CD4-positive, alpha-beta memory T cell (primary cell): ENCODE data around the gene TSC2. TPM values are rescaled to one million over a fixed set of nuclear protein-coding genes. Genes with fewer than 3 reads are reported as not detected.

Experiments
- CTCF ChIA-PET: fragments of 350-600 bp; sonication (Branson Sonifier 250); formaldehyde crosslinking; loops from one replicate; lab custom pipeline; 2021; ENCODE audit warnings: inconsistent platforms; ENCODE audit not compliant: partially characterized antibody; lab: Charles Lee
- POLR2A ChIA-PET: fragments of 350-600 bp; sonication (Branson Sonifier 250); formaldehyde crosslinking; loops from one replicate; lab custom pipeline; 2021; ENCODE audit not compliant: partially characterized antibody; lab: Charles Lee
- DNase-seq, 5 donors: peaks; one replicate each; pipeline versions ENCODE4 v3.0.0 to v3.0.0-alpha.2; 2020 to 2022; ENCODE audit warnings: mixed read lengths in 1 of 5
- H3K27ac ChIP-seq: one replicate; pipeline ENCODE4 v1.7.0; 2013; ENCODE audit warnings: low read depth, low read length
- H3K27me3 ChIP-seq: 2 replicates; pipeline ENCODE4 v1.7.0; 2013; ENCODE audit warnings: mild to moderate bottlenecking, low read length, moderate library complexity; ENCODE audit not compliant: insufficient read depth
- H3K36me3 ChIP-seq: 2 replicates; pipeline ENCODE4 v1.7.0; 2013; ENCODE audit warnings: mild to moderate bottlenecking, low read length, moderate library complexity; ENCODE audit not compliant: insufficient read depth
- H3K4me1 ChIP-seq: 2 replicates; pipeline ENCODE4 v1.7.0; 2013; ENCODE audit warnings: mild to moderate bottlenecking, low read length, moderate library complexity; ENCODE audit not compliant: insufficient read depth
- H3K4me3 ChIP-seq, 2 donors: one replicate each; pipeline ENCODE4 v1.7.0; 2013; ENCODE audit warnings: low read length in 2 of 2, mild to moderate bottlenecking in 1 of 2
- H3K9me3 ChIP-seq, 2 donors: one replicate each; pipeline ENCODE4 v1.7.0; 2013; ENCODE audit warnings: low read length in 2 of 2, control low read depth in 1 of 2; ENCODE audit not compliant: control insufficient read depth in 1 of 2
- H3K27ac Mint-ChIP-seq, 7 donors: one replicate each; pipeline ENCODE4 v1.8.0; 2020 to 2021; ENCODE audit warnings: mixed read lengths in 7 of 7, mild to moderate bottlenecking in 6 of 7, inconsistent platforms in 3 of 7, moderate library complexity in 3 of 7
- H3K27me3 Mint-ChIP-seq, 2 donors: one replicate each; pipeline ENCODE4 v1.8.0; 2020 to 2021; ENCODE audit warnings: mixed read lengths in 2 of 2
- H3K36me3 Mint-ChIP-seq, 2 donors: one replicate each; pipeline ENCODE4 v1.8.0; 2020 to 2021; ENCODE audit warnings: mixed read lengths in 2 of 2, inconsistent platforms in 1 of 2, mild to moderate bottlenecking in 1 of 2
- H3K4me1 Mint-ChIP-seq, 4 donors: one replicate each; pipeline ENCODE4 v1.8.0; 2020 to 2021; ENCODE audit warnings: mixed read lengths in 4 of 4, mild to moderate bottlenecking in 1 of 4
- H3K4me3 Mint-ChIP-seq, 8 donors: one replicate each; pipeline ENCODE4 v1.8.0; 2020 to 2021; ENCODE audit warnings: mixed read lengths in 8 of 8, mild to moderate bottlenecking in 7 of 8, moderate library complexity in 6 of 8, inconsistent platforms in 3 of 8
- H3K9me3 Mint-ChIP-seq, 8 donors: one replicate each; pipeline ENCODE4 v1.8.0; 2020 to 2021; ENCODE audit warnings: mixed read lengths in 8 of 8, mild to moderate bottlenecking in 5 of 8, inconsistent platforms in 3 of 8, moderate library complexity in 1 of 8
- intact Hi-C: fragments of 100-400 bp; cut with micrococcal nuclease; formaldehyde crosslinking; loops from one replicate; pipeline ENCODE4 v1.15.1; 2023
- polyA plus RNA-seq, 2 donors: library from polyadenylated mRNA; unstranded; fragments of 300-500 nt; fragmentation: Illumina TruSeq; gene quantifications; one replicate each; pipeline ENCODE4 v1.2.3, GENCODE V29; 2021
- total RNA-seq, 2 experiments: library from RNA; stranded (reverse); gene quantifications; one replicate each; pipeline ENCODE4 v1.2.3, GENCODE V29; 2021

TSC2 gene
- total and polyA plus RNA-seq, 4 experiments from 2014 or later = 20.7 to 177 (median 104) TPM

DNA sequence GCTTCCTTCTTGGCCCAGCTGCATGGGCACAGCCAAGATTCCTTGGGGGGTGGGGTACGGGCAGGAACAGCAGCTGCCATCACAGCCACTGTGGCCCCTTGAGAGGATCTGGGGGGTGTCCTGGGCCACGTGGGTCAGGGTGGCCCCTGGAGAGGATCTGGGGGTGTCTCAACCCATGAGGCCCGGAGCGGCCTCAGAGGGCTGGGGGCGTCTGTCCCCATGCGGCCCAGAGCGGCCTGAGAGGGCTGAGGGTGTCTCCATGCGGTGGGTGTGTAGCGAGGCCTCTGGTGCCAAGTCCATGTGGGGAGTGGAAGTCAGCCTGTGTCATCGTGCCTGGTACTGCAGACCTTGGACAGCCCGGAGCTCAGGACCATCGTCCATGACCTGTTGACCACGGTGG lies 13.7 kb downstream of the TSC2 start:
- no peak overlapping the region for H3K27ac ChIP-seq
- H3K4me1 ChIP-seq = no peaks in the 10 kb centered on the region
- no peak for DNase-seq
- H3K36me3 ChIP-seq = peaks cover 20% of the 10 kb centered on the region
- no peak overlapping the region for H3K4me3 ChIP-seq
- ChIA-PET CTCF (interaction anchor here (1.0 kb wide), 1 partner anchor 79 kb away, joined by 3 read pairs; no protein-coding TSS in a partner anchor), POLR2A (interaction anchor here (0.9 kb wide), 1 partner anchor 31 kb away, joined by 4 read pairs; no protein-coding TSS in a partner anchor)
- Mint-ChIP-seq H3K4me3 (no peak overlapping the region), H3K9me3 (no peaks in the 10 kb centered on the region), H3K27me3 (no peaks in the 10 kb centered on the region), H3K27ac (no peak overlapping the region), H3K4me1 (peaks cover 0 to 1% (median 0%) of the 10 kb centered on the region in 4 donors), H3K36me3 (peaks cover 8 to 42% of the 10 kb centered on the region in 2 donors)
- no peaks in the 10 kb centered on the region for H3K27me3 ChIP-seq
- H3K9me3 ChIP-seq = no peaks in the 10 kb centered on the region
- intact Hi-C loops = no loop called here

DNA sequence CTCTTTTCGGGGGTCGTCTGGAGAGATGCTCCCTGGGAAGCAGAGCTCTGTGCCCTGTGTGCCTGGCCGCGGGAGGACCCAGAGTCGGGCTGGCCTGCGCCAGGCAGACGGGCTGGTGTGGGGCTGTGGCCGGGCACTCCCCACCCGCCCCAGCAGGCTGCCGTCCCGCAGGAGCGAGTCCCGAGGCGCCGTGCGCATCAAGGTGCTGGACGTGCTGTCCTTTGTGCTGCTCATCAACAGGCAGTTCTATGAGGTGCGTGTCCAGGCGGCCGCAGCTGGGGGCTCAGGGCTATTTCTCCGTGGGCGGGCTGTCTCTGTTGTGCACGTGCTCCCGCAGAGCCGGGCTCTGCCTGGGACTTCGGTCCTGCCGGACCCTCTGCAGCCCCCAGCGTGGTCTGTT lies 15.0 kb downstream of the TSC2 start:
- Histone ChIP-seq H3K27me3 (no peaks in the 10 kb centered on the region), H3K4me3 (no peak overlapping the region), H3K27ac (no peak overlapping the region), H3K36me3 (peaks cover 17% of the 10 kb centered on the region), H3K4me1 (no peaks in the 10 kb centered on the region), H3K9me3 (no peaks in the 10 kb centered on the region)
- Mint-ChIP-seq H3K27ac (no peak overlapping the region), H3K27me3 (no peaks in the 10 kb centered on the region), H3K36me3 (peaks cover 11 to 38% of the 10 kb centered on the region in 2 donors), H3K9me3 (no peaks in the 10 kb centered on the region), H3K4me3 (no peak overlapping the region), H3K4me1 (peaks cover 0 to 1% (median 0%) of the 10 kb centered on the region in 4 donors)
- ChIA-PET POLR2A (no interaction called here), CTCF (no interaction called here)
- no peak for DNase-seq
- intact Hi-C loops = no loop called here

DNA sequence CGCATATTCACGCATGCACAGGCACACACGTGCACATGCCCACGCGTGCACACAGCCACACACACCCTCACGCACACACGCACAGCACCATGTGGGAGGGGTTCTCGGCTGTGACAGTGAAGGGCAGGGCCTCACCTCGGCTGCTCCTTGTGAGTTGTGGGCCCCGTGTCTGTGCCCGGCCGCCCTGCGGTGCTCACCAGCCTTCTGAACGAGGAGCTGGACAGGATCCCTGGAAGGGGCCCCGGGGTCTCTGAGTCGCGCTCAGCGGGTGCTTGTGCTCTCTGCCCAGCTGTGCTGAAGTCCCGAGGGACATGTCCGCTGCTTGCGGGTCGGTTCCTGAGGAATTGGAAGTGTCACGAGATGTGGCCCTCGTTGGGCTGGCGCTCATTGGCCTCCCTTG lies 16.1 kb downstream of the TSC2 start:
- H3K27me3 ChIP-seq = no peaks in the 10 kb centered on the region
- peaks cover 11 to 37% of the 10 kb centered on the region in 2 donors for H3K36me3 Mint-ChIP-seq
- H3K9me3 Mint-ChIP-seq = no peaks in the 10 kb centered on the region
- peaks cover 17% of the 10 kb centered on the region for H3K36me3 ChIP-seq
- CTCF ChIA-PET = interaction anchor here (0.6 kb wide), 1 partner anchor 135 kb away, joined by 4 read pairs; no protein-coding TSS in a partner anchor
- H3K27me3 Mint-ChIP-seq = no peaks in the 10 kb centered on the region
- no peaks in the 10 kb centered on the region for H3K4me1 Mint-ChIP-seq
- H3K4me3 Mint-ChIP-seq = no peak overlapping the region
- no peak overlapping the region for H3K4me3 ChIP-seq
- no peak for DNase-seq
- POLR2A ChIA-PET = no interaction called here
- no peaks in the 10 kb centered on the region for H3K9me3 ChIP-seq
- intact Hi-C loops = no loop called here
- no peak overlapping the region for H3K27ac Mint-ChIP-seq
- no peaks in the 10 kb centered on the region for H3K4me1 ChIP-seq
- H3K27ac ChIP-seq = no peak overlapping the region

DNA sequence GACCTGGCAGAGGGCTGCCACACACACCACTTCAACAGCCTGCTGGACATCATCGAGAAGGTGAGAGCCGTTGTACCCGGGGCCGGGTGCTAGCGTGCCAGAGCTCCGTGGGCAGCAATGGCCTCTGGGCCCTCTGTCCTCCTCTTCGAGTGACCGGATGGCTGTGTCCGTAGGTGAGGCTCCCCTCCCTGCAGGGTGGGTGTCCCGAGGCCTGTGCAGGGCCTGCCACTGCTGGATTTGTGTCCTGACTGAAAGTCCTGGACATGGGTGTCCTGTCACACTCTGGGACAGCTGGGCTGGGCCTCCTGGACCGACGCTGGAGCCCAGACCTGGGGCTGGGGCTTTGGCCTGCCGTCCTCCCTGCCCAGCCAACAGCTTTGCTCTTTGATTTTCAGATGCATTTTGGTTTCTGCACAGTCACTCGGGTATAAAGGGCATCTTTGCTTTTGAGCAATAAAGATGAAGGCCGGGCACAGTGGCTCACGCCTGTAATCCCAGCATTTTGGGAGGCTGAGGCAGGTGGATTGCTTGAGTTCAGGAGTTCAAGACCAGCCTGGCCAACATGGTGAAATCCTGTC lies 16.7 kb downstream of the TSC2 start:
- Mint-ChIP-seq H3K4me3 (no peak overlapping the region), H3K27ac (no peak overlapping the region), H3K27me3 (no peaks in the 10 kb centered on the region), H3K4me1 (no peaks in the 10 kb centered on the region), H3K9me3 (no peaks in the 10 kb centered on the region), H3K36me3 (peaks cover 11 to 38% of the 10 kb centered on the region in 2 donors)
- no peaks in the 10 kb centered on the region for H3K9me3 ChIP-seq
- peaks cover 17% of the 10 kb centered on the region for H3K36me3 ChIP-seq
- POLR2A ChIA-PET = interaction anchor here (1.0 kb wide), 1 partner anchor 76 kb away, joined by 6 read pairs; no protein-coding TSS in a partner anchor
- no peak for DNase-seq
- intact Hi-C loops = no loop called here
- no peaks in the 10 kb centered on the region for H3K4me1 ChIP-seq
- CTCF ChIA-PET = interaction anchor here (0.6 to 0.7 kb wide), 2 partner anchors 136 to 359 kb away, joined by 3 to 4 read pairs; no protein-coding TSS in a partner anchor
- H3K4me3 ChIP-seq = no peak overlapping the region
- H3K27ac ChIP-seq = no peak overlapping the region
- H3K27me3 ChIP-seq = no peaks in the 10 kb centered on the region

DNA sequence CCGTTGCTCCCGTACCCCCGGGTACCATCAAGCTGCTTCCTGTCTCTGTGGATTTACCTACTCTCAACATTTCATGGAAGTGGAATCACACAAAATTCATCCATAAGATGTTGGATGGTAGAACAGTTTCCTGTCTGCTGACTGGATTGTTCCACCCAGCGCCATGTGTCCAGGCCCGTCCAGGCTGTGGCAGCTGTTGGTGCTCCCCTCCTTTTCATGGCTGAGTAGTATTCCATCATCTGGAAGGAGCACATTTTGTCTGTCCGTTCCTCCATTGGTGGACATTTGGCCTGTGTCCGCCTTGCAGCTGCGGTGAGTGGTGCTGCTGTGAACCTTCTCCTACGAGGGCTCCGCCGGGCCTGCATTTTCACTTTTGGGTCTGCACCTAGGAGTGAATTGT lies 18.4 kb downstream of the TSC2 start:
- no peak overlapping the region for H3K27ac ChIP-seq
- no peaks in the 10 kb centered on the region for H3K9me3 ChIP-seq
- Mint-ChIP-seq H3K4me3 (no peak overlapping the region), H3K9me3 (no peaks in the 10 kb centered on the region), H3K27me3 (no peaks in the 10 kb centered on the region), H3K27ac (peak overlapping the region in 2 of 7 donors; percentile 11 to 25), H3K36me3 (peaks cover 15 to 38% of the 10 kb centered on the region in 2 donors), H3K4me1 (no peaks in the 10 kb centered on the region)
- no peaks in the 10 kb centered on the region for H3K27me3 ChIP-seq
- intact Hi-C loops = no loop called here
- ChIA-PET POLR2A (interaction anchor here (0.9 to 1.2 kb wide), 2 partner anchors 11 to 19 kb away, joined by 3 read pairs; partner anchors contain the start of genes NTHL1 and TSC2), CTCF (interaction anchor here (1.0 kb wide), 1 partner anchor 89 kb away, joined by 3 read pairs; the partner anchor contains the start of gene TRAF7)
- H3K36me3 ChIP-seq = peaks cover 13% of the 10 kb centered on the region
- H3K4me1 ChIP-seq = no peaks in the 10 kb centered on the region
- H3K4me3 ChIP-seq = no peak overlapping the region
- no peak for DNase-seq

DNA sequence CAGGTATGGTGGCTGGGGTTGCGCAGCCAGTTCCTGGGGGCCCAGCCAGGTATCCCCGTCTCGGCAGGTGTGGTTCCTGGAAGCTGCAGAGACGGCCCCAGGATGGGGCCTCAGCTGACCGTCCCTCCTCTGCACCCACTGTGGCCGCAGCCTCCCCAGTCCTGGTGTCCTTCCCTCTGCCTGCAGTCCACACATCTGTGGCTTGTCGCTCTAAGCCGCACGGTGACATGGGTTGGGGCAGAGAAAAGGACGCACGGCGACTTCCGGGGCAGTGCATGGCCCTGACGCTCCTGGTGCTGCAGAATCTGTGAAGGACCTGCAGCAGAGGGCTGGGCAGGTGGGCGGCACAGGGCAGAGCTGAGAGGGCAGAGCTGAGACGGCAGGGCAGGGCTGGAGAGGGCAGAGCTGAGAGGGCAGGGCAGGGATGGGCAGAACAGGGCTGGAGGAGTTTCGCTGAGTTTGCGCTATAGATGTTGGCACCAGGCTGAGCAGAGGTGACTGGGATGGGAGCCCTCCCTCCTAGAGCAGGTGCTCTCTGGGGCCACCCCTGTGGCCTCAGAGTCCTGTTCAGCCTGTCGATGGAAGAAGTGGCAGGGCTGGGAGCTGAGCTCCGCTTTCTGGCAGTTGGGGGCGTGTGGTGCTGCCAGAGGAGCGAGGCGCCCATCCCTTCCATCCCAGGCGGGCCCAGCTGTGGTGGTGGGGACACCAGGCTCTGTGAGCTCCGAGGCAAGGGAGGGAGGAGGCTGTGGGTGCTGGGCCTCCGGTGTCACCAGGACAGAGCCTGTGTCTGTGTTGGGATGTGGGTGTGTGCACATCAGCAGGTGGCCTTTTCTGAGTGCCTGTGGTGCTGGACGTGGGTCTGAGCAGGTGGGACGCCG lies 23.0 kb downstream of the TSC2 start:
- Mint-ChIP-seq H3K27ac (no peak overlapping the region), H3K4me3 (no peak overlapping the region), H3K9me3 (peaks cover 0 to 2% (median 0%) of the 10 kb centered on the region in 8 donors), H3K27me3 (no peaks in the 10 kb centered on the region), H3K4me1 (no peaks in the 10 kb centered on the region), H3K36me3 (peaks cover 13 to 48% of the 10 kb centered on the region in 2 donors)
- H3K9me3 ChIP-seq = no peaks in the 10 kb centered on the region
- H3K27me3 ChIP-seq = no peaks in the 10 kb centered on the region
- H3K27ac ChIP-seq = no peak overlapping the region
- DNase-seq = no peak
- intact Hi-C loops = no loop called here
- ChIA-PET CTCF (no interaction called here), POLR2A (no interaction called here)
- H3K36me3 ChIP-seq = peaks cover 25% of the 10 kb centered on the region
- H3K4me3 ChIP-seq = no peak overlapping the region
- no peaks in the 10 kb centered on the region for H3K4me1 ChIP-seq
